DND-41 (cell line): ENCODE measurements around the gene MAP4K5.

Experiments used
- CTCF ChIP-seq: IDR thresholded peaks from 2 replicates; pipeline ENCODE4 v1.5.1; 2012; ENCODE audit warnings: borderline replicate concordance, low read length, moderate library complexity, mild to moderate bottlenecking; ENCODE audit not compliant: poor library complexity, severe bottlenecking; ENCODE audit errors: extremely low read depth
- EZH2 ChIP-seq: IDR thresholded peaks from 3 replicates; pipeline ENCODE4 v1.6.1; 2012; ENCODE audit warnings: borderline replicate concordance, low read depth, mild to moderate bottlenecking, moderate library complexity, low read length, inconsistent platforms; ENCODE audit not compliant: severe bottlenecking

DNA sequence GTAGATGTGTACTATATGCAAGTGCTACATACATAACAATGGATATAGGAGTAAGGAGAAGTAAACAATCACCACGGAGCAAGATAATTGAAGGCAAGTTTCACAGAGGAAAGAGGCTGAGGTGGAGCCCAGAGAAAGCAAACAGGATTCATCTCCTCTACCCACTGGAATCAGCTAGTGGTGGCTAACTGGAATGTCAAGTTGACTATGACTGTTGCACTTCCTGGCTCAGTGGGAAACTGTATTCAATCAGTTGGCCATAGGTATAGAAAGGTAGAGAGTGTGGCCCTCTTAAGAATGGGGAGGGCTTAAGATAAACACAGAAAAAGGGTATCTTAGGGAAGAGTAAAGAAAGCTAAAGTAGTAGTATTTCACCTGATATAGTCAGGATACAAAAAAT lies 62.4 kb downstream of the MAP4K5 start:
- TF ChIP-seq CTCF (no peak), EZH2 (no peak)
